Chondrocyte (in vitro differentiated cells): ENCODE data around the gene FOXO3. TPM values are rescaled to one million over a fixed set of nuclear protein-coding genes. Genes with fewer than 3 reads are reported as not detected.

Experiments
- DNase-seq: peaks from one replicate; pipeline ENCODE4 v3.0.0; 2021; ENCODE audit warnings: mixed read lengths, low spot score
- H3K27ac Mint-ChIP-seq: one replicate; pipeline ENCODE4 v1.8.0; 2021; ENCODE audit warnings: mild to moderate bottlenecking, moderate library complexity, mixed read lengths; ENCODE audit not compliant: unreplicated experiment
- H3K27me3 Mint-ChIP-seq: 2 replicates; pipeline ENCODE4 v1.8.0; 2021; ENCODE audit warnings: low read depth, mixed read lengths
- H3K36me3 Mint-ChIP-seq: 2 replicates; pipeline ENCODE4 v1.8.0; 2021; ENCODE audit warnings: low read depth, mixed read lengths
- H3K4me1 Mint-ChIP-seq: 2 replicates; pipeline ENCODE4 v1.8.0; 2021; ENCODE audit warnings: low read depth, mild to moderate bottlenecking, mixed read lengths
- H3K4me3 Mint-ChIP-seq: one replicate; pipeline ENCODE4 v1.8.0; 2021; ENCODE audit warnings: mild to moderate bottlenecking, moderate library complexity, mixed read lengths; ENCODE audit not compliant: unreplicated experiment
- H3K9me3 Mint-ChIP-seq: 2 replicates; pipeline ENCODE4 v1.8.0; 2021; ENCODE audit warnings: low read depth, mixed read lengths
- CTCF ChIP-seq: fragments of 200-600 bp; sonication (generic); IDR thresholded peaks from 2 replicates; pipeline ENCODE4 v1.5.0; 2021; ENCODE audit warnings: antibody characterized with exemption, mild to moderate bottlenecking, moderate library complexity
- total RNA-seq: library from RNA; stranded (reverse); gene quantifications from 3 replicates; pipeline ENCODE4 v1.2.1, GENCODE V29; 2021

The FOXO3 gene
- total RNA-seq, 1 donor from 2014 or later: 45.0 TPM

GRCh38 chr6:108598305-108598863 lies 37.7 kb downstream of the FOXO3 start:
- H3K36me3 Mint-ChIP-seq: no peaks in the 10 kb centered on the region
- no peaks in the 10 kb centered on the region for H3K27me3 Mint-ChIP-seq
- no peak for DNase-seq
- TF ChIP-seq CTCF: no peak
- H3K9me3 Mint-ChIP-seq: no peaks in the 10 kb centered on the region
- H3K4me3 Mint-ChIP-seq: no peak overlapping the region
- peaks cover 59% of the 10 kb centered on the region for H3K4me1 Mint-ChIP-seq
- H3K27ac Mint-ChIP-seq: peak overlapping the region; percentile 60

- DNase-seq: no peak
- Mint-ChIP-seq H3K4me1 (peaks cover 47% of the 10 kb centered on the region), H3K27ac (no peak overlapping the region), H3K4me3 (no peak overlapping the region), H3K9me3 (no peaks in the 10 kb centered on the region), H3K27me3 (no peaks in the 10 kb centered on the region), H3K36me3 (no peaks in the 10 kb centered on the region)
- TF ChIP-seq CTCF: no peak
Observed at GRCh38 chr6:108604156-108604555, 43.4 kb downstream of the FOXO3 start.

GRCh38 chr6:108606250-108606690 lies 45.6 kb downstream of the FOXO3 start:
- Mint-ChIP-seq H3K4me1 (peaks cover 58% of the 10 kb centered on the region), H3K4me3 (no peak overlapping the region), H3K36me3 (no peaks in the 10 kb centered on the region), H3K27ac (no peak overlapping the region), H3K9me3 (no peaks in the 10 kb centered on the region), H3K27me3 (no peaks in the 10 kb centered on the region)
- DNase-seq: no peak
- TF ChIP-seq CTCF: no peak

GRCh38 chr6:108608453-108609275 lies 47.9 kb downstream of the FOXO3 start:
- no peaks in the 10 kb centered on the region for H3K27me3 Mint-ChIP-seq
- DNase-seq: no peak
- peaks cover 3% of the 10 kb centered on the region for H3K36me3 Mint-ChIP-seq
- TF ChIP-seq CTCF: no peak
- H3K4me3 Mint-ChIP-seq: no peak overlapping the region
- peaks cover 4% of the 10 kb centered on the region for H3K9me3 Mint-ChIP-seq
- peaks cover 68% of the 10 kb centered on the region for H3K4me1 Mint-ChIP-seq
- peak overlapping the region; percentile 39 for H3K27ac Mint-ChIP-seq

- no peak overlapping the region for H3K4me3 Mint-ChIP-seq
- H3K27me3 Mint-ChIP-seq: no peaks in the 10 kb centered on the region
- H3K27ac Mint-ChIP-seq: no peak overlapping the region
- peaks cover 3% of the 10 kb centered on the region for H3K36me3 Mint-ChIP-seq
- no peak for TF ChIP-seq CTCF
- H3K9me3 Mint-ChIP-seq: peaks cover 4% of the 10 kb centered on the region
- peaks cover 74% of the 10 kb centered on the region for H3K4me1 Mint-ChIP-seq
- DNase-seq: no peak
Observed at GRCh38 chr6:108609276-108609769, 48.6 kb downstream of the FOXO3 start.
